HG03097 (cell line): ENCODE data around the gene DEFB108B.
"Not testable (repeated sequence)": the region's sequence is repeated elsewhere in the genome, so short reads cannot be mapped to it uniquely, and the experiment has no call there.

Experiments
- ATAC-seq: cut with Tn5 transposase; IDR thresholded peaks from one replicate; pipeline ENCODE4 v1.9.1; 2021; ENCODE audit not compliant: unreplicated experiment, low FRiP score

The DEFB108B gene

GRCh38 chr11:71813481-71814355, 19.3 kb upstream of the DEFB108B start:
- ATAC-seq, result not testable (repeated sequence)

GRCh38 chr11:71821539-71821938, 11.5 kb upstream of the DEFB108B start:
- ATAC-seq, result not testable (repeated sequence)

- not testable (repeated sequence) for ATAC-seq
These were observed 3.8 kb upstream of the DEFB108B start for GRCh38 chr11:71829247-71829646.

- not testable (repeated sequence) for ATAC-seq
These were observed 3.3 kb upstream of the DEFB108B start for GRCh38 chr11:71829686-71830085.

- not testable (repeated sequence) for ATAC-seq
These were observed 9.7 kb downstream of the DEFB108B start for GRCh38 chr11:71842720-71843119.

- not testable (repeated sequence) for ATAC-seq
These were observed 10.4 kb downstream of the DEFB108B start for GRCh38 chr11:71843355-71843754.

- no peak for ATAC-seq
These were observed 10.9 kb downstream of the DEFB108B start for GRCh38 chr11:71843858-71844257.

- ATAC-seq, result not testable (repeated sequence)
These were observed 20.9 kb downstream of the DEFB108B start for GRCh38 chr11:71853895-71854294.

GRCh38 chr11:71855880-71856279, 22.9 kb downstream of the DEFB108B start:
- not testable (repeated sequence) for ATAC-seq

- ATAC-seq, result not testable (repeated sequence)
These were observed 27.8 kb downstream of the DEFB108B start for GRCh38 chr11:71860835-71861234.

- ATAC-seq, result not testable (repeated sequence)
These were observed 31.1 kb downstream of the DEFB108B start for GRCh38 chr11:71863978-71864627.

- ATAC-seq, result not testable (repeated sequence)
These were observed 34.2 kb downstream of the DEFB108B start for GRCh38 chr11:71867209-71867608.

- not testable (repeated sequence) for ATAC-seq
These were observed 36.9 kb downstream of the DEFB108B start for GRCh38 chr11:71869931-71870330.

GRCh38 chr11:71870661-71871060, 37.7 kb downstream of the DEFB108B start:
- not testable (repeated sequence) for ATAC-seq

- not testable (repeated sequence) for ATAC-seq
These were observed 43.3 kb downstream of the DEFB108B start for GRCh38 chr11:71876262-71876661.

- not testable (repeated sequence) for ATAC-seq
These were observed 45.1 kb downstream of the DEFB108B start, which contains the start of gene DEFB131B for GRCh38 chr11:71878059-71878458. Gene DEFB131B (plus strand): TSS chr11:71878453. CDS start chr11:71878453, 0 bp downstream.

GRCh38 chr11:71885806-71886205, 52.8 kb downstream of the DEFB108B start:
- ATAC-seq, result not testable (repeated sequence)
